ENCODE results near the gene CDCA8. TPM values are rescaled to one million over a fixed set of nuclear protein-coding genes. Genes with fewer than 3 reads are reported as not detected.

CDCA8 gene
- 1.4 and 24.2 TPM in 2 replicates for total RNA-seq

GRCh38 chr1:37692078-37692833, at the start of gene CDCA8:
CDCA8 (plus strand) TSS chr1:37692516; CDS start chr1:37692691, 175 bp downstream.

Other genes starting within 250 kb of the CDCA8 start
- 6.1 and 10.4 TPM in 2 replicates for gene ZC3H12A, start 217.9 kb upstream of the CDCA8 start, total RNA-seq
- 62.7 and 78.4 TPM in 2 replicates for gene MEAF6, start 177.8 kb upstream of the CDCA8 start, total RNA-seq
- 10.7 and 12.7 TPM in 2 replicates for gene SNIP1, start 138.2 kb upstream of the CDCA8 start, total RNA-seq
- 2.0 and 5.0 TPM in 2 replicates for gene DNALI1, start 135.6 kb upstream of the CDCA8 start, total RNA-seq
- gene GNL2, start 96.6 kb upstream of the CDCA8 start, total RNA-seq: 69.3 and 77.8 TPM in 2 replicates
- under 0.01 TPM in 1 of 2 replicates, not detected in the other for gene RSPO1, start 57.6 kb upstream of the CDCA8 start, total RNA-seq
- gene EPHA10, start 72.6 kb downstream of the CDCA8 start, total RNA-seq: under 0.01 TPM in 1 of 2 replicates, not detected in the other
- 0.38 and 0.56 TPM in 2 replicates for gene MANEAL, start 101.3 kb downstream of the CDCA8 start, total RNA-seq
- 26.5 and 33.3 TPM in 2 replicates for gene C1orf122, start 115.3 kb downstream of the CDCA8 start, total RNA-seq
- 12.1 and 33.2 TPM in 2 replicates for gene YRDC, start 115.7 kb downstream of the CDCA8 start, total RNA-seq
- gene MTF1, start 167.1 kb downstream of the CDCA8 start, total RNA-seq: 2.3 and 3.3 TPM in 2 replicates

Measured in regular cardiac myocyte (primary cell).